Hepatocyte (in vitro differentiated cells): ENCODE data around the gene WDR36. TPM values are rescaled to one million over a fixed set of nuclear protein-coding genes. Genes with fewer than 3 reads are reported as not detected.

Experiments used
- DNase-seq: peaks from one replicate; pipeline ENCODE4 v3.0.0-alpha.2; 2016; ENCODE audit warnings: low spot score
- H2AFZ ChIP-seq: fragments of 200-600 bp; sonication (generic); 2 replicates; pipeline ENCODE4 v1.6.0; 2016; ENCODE audit warnings: antibody characterized with exemption, mild to moderate bottlenecking
- H3K27ac ChIP-seq: fragments of 200-600 bp; sonication (generic); 2 replicates; pipeline ENCODE4 v1.5.1; 2016; ENCODE audit warnings: mild to moderate bottlenecking
- H3K27me3 ChIP-seq: fragments of 200-600 bp; sonication (generic); 2 replicates; pipeline ENCODE4 v1.6.1; 2016
- H3K36me3 ChIP-seq: fragments of 200-600 bp; sonication (generic); replicated peaks from 2 replicates; pipeline ENCODE4 v1.5.1; 2016; ENCODE audit warnings: low read depth; ENCODE audit not compliant: insufficient read depth
- H3K4me1 ChIP-seq: fragments of 200-600 bp; sonication (generic); 2 replicates; pipeline ENCODE4 v1.5.1; 2016; ENCODE audit warnings: mild to moderate bottlenecking, moderate library complexity; ENCODE audit not compliant: insufficient read depth
- H3K4me2 ChIP-seq: fragments of 200-600 bp; sonication (generic); 2 replicates; pipeline ENCODE4 v1.6.0; 2016
- H3K4me3 ChIP-seq: fragments of 200-600 bp; sonication (generic); 2 replicates; pipeline ENCODE4 v1.5.1; 2016; ENCODE audit warnings: mild to moderate bottlenecking
- H3K79me2 ChIP-seq: fragments of 200-600 bp; sonication (generic); 2 replicates; pipeline ENCODE4 v1.6.0; 2017; ENCODE audit warnings: mild to moderate bottlenecking
- H3K9me2 ChIP-seq: fragments of 200-600 bp; sonication (generic); replicated peaks from 2 replicates; pipeline ENCODE4 v1.6.0; 2017; ENCODE audit warnings: mild to moderate bottlenecking; ENCODE audit not compliant: insufficient read depth
- H3K9me3 ChIP-seq: fragments of 200-600 bp; sonication (generic); 2 replicates; pipeline ENCODE4 v1.5.1; 2016; ENCODE audit warnings: low read depth, mild to moderate bottlenecking
- H4K20me1 ChIP-seq: fragments of 200-600 bp; sonication (generic); 2 replicates; pipeline ENCODE4 v1.6.0; 2016; ENCODE audit warnings: mild to moderate bottlenecking; ENCODE audit not compliant: insufficient read depth, poor library complexity, severe bottlenecking
- CTCF ChIP-seq: fragments of 200-600 bp; sonication (generic); IDR thresholded peaks from 2 replicates; pipeline ENCODE4 v1.5.1; 2016; ENCODE audit warnings: antibody characterized with exemption, mild to moderate bottlenecking; ENCODE audit not compliant: poor library complexity
- EZH2 ChIP-seq: fragments of 200-600 bp; sonication (generic); IDR thresholded peaks from 2 replicates; pipeline ENCODE4 v1.6.1; 2016; ENCODE audit warnings: antibody characterized with exemption, mild to moderate bottlenecking, borderline replicate concordance
- EZH2phosphoT487 ChIP-seq: fragments of 200-600 bp; sonication (generic); IDR thresholded peaks from one replicate; pipeline ENCODE4 v1.6.1; 2018; ENCODE audit warnings: antibody characterized with exemption, mild to moderate bottlenecking, low read depth, moderate library complexity; ENCODE audit not compliant: unreplicated experiment, severe bottlenecking
- WGBS: methylation state at CpG from one replicate; pipeline ENCODE4 v1.1.6; 2016; ENCODE audit warnings: low lambda C conversion rate; ENCODE audit errors: missing lambda C conversion rate; 5-methylcytosine and 5-hydroxymethylcytosine counted together
- polyA plus RNA-seq: library from polyadenylated mRNA; unstranded; fragments of >200 nt; fragmentation: Nextera tagmentation; extraction: Ambion mirVana; gene quantifications from 2 replicates; pipeline ENCODE4 v1.2.1, GENCODE V29; 2016
- total RNA-seq: library from RNA; depleted of rRNA; stranded (reverse); fragments of >200 nt; gene quantifications from 2 replicates; pipeline ENCODE4 v1.2.3, GENCODE V29; 2014

Gene WDR36
- total and polyA plus RNA-seq, 2 experiments from 2014 or later, result 9.1 to 28.7 TPM

- Histone ChIP-seq H4K20me1 (no peaks in the 10 kb centered on the region), H3K79me2 (no peaks in the 10 kb centered on the region), H3K4me2 (no peak overlapping the region), H3K4me1 (no peaks in the 10 kb centered on the region), H3K27me3 (no peaks in the 10 kb centered on the region), H3K9me3 (no peaks in the 10 kb centered on the region), H3K27ac (no peak overlapping the region), H2AFZ (no peak overlapping the region), H3K4me3 (no peak overlapping the region), H3K9me2 (no peaks in the 10 kb centered on the region), H3K36me3 (no peaks in the 10 kb centered on the region)
- WGBS, result 100% methylated on average over 3 of the region's 3 CpGs
- TF ChIP-seq CTCF, result no peak
- DNase-seq, result no peak
Measured at GRCh38 chr5:111113678-111114077, 21.5 kb downstream of the WDR36 start.

GRCh38 chr5:111115229-111115628, 23.1 kb downstream of the WDR36 start:
- TF ChIP-seq EZH2 (no peak), EZH2phosphoT487 (no peak)
- H3K4me2 ChIP-seq, result no peak overlapping the region
- no peaks in the 10 kb centered on the region for H3K9me2 ChIP-seq
- H3K36me3 ChIP-seq, result no peaks in the 10 kb centered on the region
- no peak for DNase-seq
- WGBS, result 100% methylated on average over 1 of the region's 1 CpG
- no peak overlapping the region for H2AFZ ChIP-seq
- no peaks in the 10 kb centered on the region for H3K79me2 ChIP-seq
- no peak overlapping the region for H3K27ac ChIP-seq
- H3K4me1 ChIP-seq, result no peaks in the 10 kb centered on the region
- H3K4me3 ChIP-seq, result no peak overlapping the region
- H4K20me1 ChIP-seq, result no peaks in the 10 kb centered on the region
- no peaks in the 10 kb centered on the region for H3K9me3 ChIP-seq
- no peaks in the 10 kb centered on the region for H3K27me3 ChIP-seq

- no peaks in the 10 kb centered on the region for H4K20me1 ChIP-seq
- H3K27me3 ChIP-seq, result no peaks in the 10 kb centered on the region
- no peaks in the 10 kb centered on the region for H3K9me2 ChIP-seq
- H3K4me2 ChIP-seq, result no peak overlapping the region
- no peak overlapping the region for H2AFZ ChIP-seq
- no peaks in the 10 kb centered on the region for H3K36me3 ChIP-seq
- no peak overlapping the region for H3K4me3 ChIP-seq
- no peaks in the 10 kb centered on the region for H3K4me1 ChIP-seq
- TF ChIP-seq CTCF, result no peak
- TF ChIP-seq EZH2phosphoT487, result no peak
- no peak for TF ChIP-seq EZH2
- no peak overlapping the region for H3K27ac ChIP-seq
- H3K9me3 ChIP-seq, result no peaks in the 10 kb centered on the region
- no peak for DNase-seq
- no peaks in the 10 kb centered on the region for H3K79me2 ChIP-seq
- WGBS, result 84% methylated on average over 1 of the region's 1 CpG
Measured at GRCh38 chr5:111116550-111116949, 24.4 kb downstream of the WDR36 start.

- H3K36me3 ChIP-seq, result no peaks in the 10 kb centered on the region
- H3K27me3 ChIP-seq, result no peaks in the 10 kb centered on the region
- no peaks in the 10 kb centered on the region for H3K9me2 ChIP-seq
- H3K4me3 ChIP-seq, result no peak overlapping the region
- H4K20me1 ChIP-seq, result no peaks in the 10 kb centered on the region
- TF ChIP-seq EZH2phosphoT487 (no peak), EZH2 (no peak), CTCF (no peak)
- no peak overlapping the region for H3K27ac ChIP-seq
- H3K9me3 ChIP-seq, result no peaks in the 10 kb centered on the region
- DNase-seq, result no peak
- 58% methylated on average over 1 of the region's 1 CpG for WGBS
- H3K79me2 ChIP-seq, result no peaks in the 10 kb centered on the region
- H2AFZ ChIP-seq, result no peak overlapping the region
- no peak overlapping the region for H3K4me2 ChIP-seq
- H3K4me1 ChIP-seq, result no peaks in the 10 kb centered on the region
Measured at GRCh38 chr5:111117136-111117535, 25.0 kb downstream of the WDR36 start.
